HG02943 (cell line): ENCODE data around the gene NKD1.
"Not testable (repeated sequence)": the region's sequence is repeated elsewhere in the genome, so short reads cannot be mapped to it uniquely, and the experiment has no call there.

Source experiments
- ATAC-seq: cut with Tn5 transposase; IDR thresholded peaks from one replicate; pipeline ENCODE4 v1.9.1; 2021; ENCODE audit warnings: mild to moderate bottlenecking, low read depth, moderate library complexity; ENCODE audit not compliant: unreplicated experiment

NKD1 gene

GRCh38 chr16:50573947-50574744, 25.9 kb downstream of the NKD1 start:
- no peak for ATAC-seq

GRCh38 chr16:50574745-50575136, 26.5 kb downstream of the NKD1 start:
- ATAC-seq: no peak

- no peak for ATAC-seq
Measured at GRCh38 chr16:50575743-50576142, 27.5 kb downstream of the NKD1 start.

GRCh38 chr16:50576403-50577113, 28.4 kb downstream of the NKD1 start:
- ATAC-seq: no peak

GRCh38 chr16:50578137-50578536, 29.9 kb downstream of the NKD1 start:
- ATAC-seq: no peak

GRCh38 chr16:50579373-50579772, 31.2 kb downstream of the NKD1 start:
- ATAC-seq: not testable (repeated sequence)

GRCh38 chr16:50580180-50580798, 32.1 kb downstream of the NKD1 start:
- no peak for ATAC-seq

- ATAC-seq: no peak
Measured at GRCh38 chr16:50581845-50582244, 33.6 kb downstream of the NKD1 start.

- no peak for ATAC-seq
Measured at GRCh38 chr16:50583211-50583610, 35.0 kb downstream of the NKD1 start.

- no peak for ATAC-seq
Measured at GRCh38 chr16:50584033-50584722, 36.0 kb downstream of the NKD1 start.

GRCh38 chr16:50585331-50585776, 37.2 kb downstream of the NKD1 start:
- no peak for ATAC-seq

- no peak for ATAC-seq
Measured at GRCh38 chr16:50587543-50587942, 39.3 kb downstream of the NKD1 start.

GRCh38 chr16:50588276-50588675, 40.1 kb downstream of the NKD1 start:
- no peak for ATAC-seq

- no peak for ATAC-seq
Measured at GRCh38 chr16:50591209-50591608, 43.0 kb downstream of the NKD1 start.

- ATAC-seq: no peak
Measured at GRCh38 chr16:50591800-50592771, 43.9 kb downstream of the NKD1 start.

- no peak for ATAC-seq
Measured at GRCh38 chr16:50592996-50593395, 44.8 kb downstream of the NKD1 start.

- no peak for ATAC-seq
Measured at GRCh38 chr16:50593410-50594150, 45.4 kb downstream of the NKD1 start.

GRCh38 chr16:50594308-50595260, 46.4 kb downstream of the NKD1 start:
- no peak for ATAC-seq
